HEK293T (cell line): ENCODE data around the gene CLK3.

Experiments
- CTCF ChIA-PET: fragments of 350-600 bp; formaldehyde crosslinking; extraction: SDS; loops from one replicate; lab custom pipeline; 2021; ENCODE audit warnings: antibody characterized with exemption, inconsistent platforms; lab: Yijun Ruan, JAX
- POLR2A ChIA-PET: fragments of 350-600 bp; formaldehyde crosslinking; extraction: SDS; loops from one replicate; lab custom pipeline; 2020; ENCODE audit warnings: antibody characterized with exemption, inconsistent platforms; lab: Yijun Ruan, JAX
- DNase-seq: peaks from one replicate; pipeline ENCODE4 v3.0.0; 2012; ENCODE audit warnings: mixed read lengths; ENCODE audit errors: extremely low spot score
- ARNT ChIP-seq: fragments of 450-650 bp; IDR thresholded peaks from 2 replicates; pipeline ENCODE4 v1.6.1; 2017; ENCODE audit warnings: mild to moderate bottlenecking
- BHLHE40 ChIP-seq: fragments of 450-650 bp; IDR thresholded peaks from 2 replicates; pipeline ENCODE4 v1.6.1; 2016; ENCODE audit warnings: mild to moderate bottlenecking, moderate library complexity, borderline replicate concordance
- CTBP1 ChIP-seq: fragments of 450-650 bp; IDR thresholded peaks from 2 replicates; pipeline ENCODE4 v1.6.1; 2016; ENCODE audit warnings: borderline replicate concordance
- ELF4 ChIP-seq: fragments of 450-650 bp; IDR thresholded peaks from 2 replicates; pipeline ENCODE4 v1.6.1; 2017; ENCODE audit warnings: antibody characterized with exemption
- FOXA1 ChIP-seq: fragments of 450-650 bp; IDR thresholded peaks from 2 replicates; pipeline ENCODE4 v1.6.1; 2016; ENCODE audit warnings: mild to moderate bottlenecking
- FOXK2 ChIP-seq: fragments of 450-650 bp; IDR thresholded peaks from 2 replicates; pipeline ENCODE4 v1.6.1; 2016; ENCODE audit warnings: mild to moderate bottlenecking
- FOXM1 ChIP-seq: fragments of 450-650 bp; IDR thresholded peaks from 2 replicates; pipeline ENCODE4 v1.6.1; 2017; ENCODE audit warnings: mild to moderate bottlenecking, borderline replicate concordance
- HDGF ChIP-seq: fragments of 450-650 bp; IDR thresholded peaks from 2 replicates; pipeline ENCODE4 v1.6.1; 2017; ENCODE audit warnings: antibody characterized with exemption, borderline replicate concordance
- L3MBTL2 ChIP-seq: fragments of 450-650 bp; conservative IDR thresholded peaks from 2 replicates; pipeline ENCODE4 v1.6.1; 2016; ENCODE audit warnings: mild to moderate bottlenecking
- LEF1 ChIP-seq: fragments of 450-650 bp; IDR thresholded peaks from 2 replicates; pipeline ENCODE4 v1.6.1; 2017; ENCODE audit warnings: mild to moderate bottlenecking, borderline replicate concordance
- NFRKB ChIP-seq: fragments of 450-650 bp; IDR thresholded peaks from 2 replicates; pipeline ENCODE4 v1.6.1; 2016; ENCODE audit warnings: mild to moderate bottlenecking, moderate library complexity
- SP1 ChIP-seq: fragments of 450-650 bp; IDR thresholded peaks from 2 replicates; pipeline ENCODE4 v1.6.1; 2017
- SUZ12 ChIP-seq: fragments of 450-650 bp; IDR thresholded peaks from 2 replicates; pipeline ENCODE4 v1.6.1; 2016; ENCODE audit warnings: mild to moderate bottlenecking
- TARDBP ChIP-seq: fragments of 450-650 bp; IDR thresholded peaks from 2 replicates; pipeline ENCODE4 v1.6.1; 2016
- ZNF384 ChIP-seq: fragments of 450-650 bp; IDR thresholded peaks from 2 replicates; pipeline ENCODE4 v1.6.1; 2016
- TF ChIP-seq, protein P1 (sequence below): fragments of 450-650 bp; IDR thresholded peaks from 2 replicates; pipeline ENCODE4 v1.6.1; 2016

The CLK3 gene

DNA sequence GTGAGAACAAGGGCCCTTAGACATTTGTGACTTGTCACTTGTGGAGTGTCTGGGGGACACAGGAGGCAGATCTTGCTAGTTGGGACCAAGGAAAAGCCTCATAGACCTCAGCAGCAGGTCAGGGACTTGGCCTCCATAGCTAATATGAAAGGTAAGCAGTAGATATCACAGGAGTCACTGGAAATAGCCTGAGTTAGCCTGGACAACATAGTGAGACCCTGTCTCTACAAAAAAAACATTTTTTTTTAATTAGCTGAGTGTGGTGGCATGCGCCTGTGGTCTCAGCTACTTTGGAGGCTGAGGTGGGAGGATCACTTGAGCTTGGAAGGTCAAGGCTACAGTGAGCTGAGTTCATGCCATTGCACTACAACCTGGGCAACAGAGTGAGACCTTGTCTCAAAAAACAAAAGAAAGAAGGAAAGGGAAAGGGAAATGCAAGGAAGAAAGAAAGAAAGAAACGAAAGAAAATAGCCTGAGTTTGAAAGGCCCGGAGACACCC is 37.1 kb upstream of the CLK3 start:
- TF ChIP-seq CTBP1 (no peak), FOXK2 (no peak), ZNF384 (no peak), LEF1 (no peak), TARDBP (no peak), FOXA1 (no peak)
- TF ChIP-seq, protein P1, sequence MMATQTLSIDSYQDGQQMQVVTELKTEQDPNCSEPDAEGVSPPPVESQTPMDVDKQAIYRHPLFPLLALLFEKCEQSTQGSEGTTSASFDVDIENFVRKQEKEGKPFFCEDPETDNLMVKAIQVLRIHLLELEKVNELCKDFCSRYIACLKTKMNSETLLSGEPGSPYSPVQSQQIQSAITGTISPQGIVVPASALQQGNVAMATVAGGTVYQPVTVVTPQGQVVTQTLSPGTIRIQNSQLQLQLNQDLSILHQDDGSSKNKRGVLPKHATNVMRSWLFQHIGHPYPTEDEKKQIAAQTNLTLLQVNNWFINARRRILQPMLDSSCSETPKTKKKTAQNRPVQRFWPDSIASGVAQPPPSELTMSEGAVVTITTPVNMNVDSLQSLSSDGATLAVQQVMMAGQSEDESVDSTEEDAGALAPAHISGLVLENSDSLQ, result no peak
- ChIA-PET POLR2A (no interaction called here), CTCF (no interaction called here)
- DNase-seq, result no peak

DNA sequence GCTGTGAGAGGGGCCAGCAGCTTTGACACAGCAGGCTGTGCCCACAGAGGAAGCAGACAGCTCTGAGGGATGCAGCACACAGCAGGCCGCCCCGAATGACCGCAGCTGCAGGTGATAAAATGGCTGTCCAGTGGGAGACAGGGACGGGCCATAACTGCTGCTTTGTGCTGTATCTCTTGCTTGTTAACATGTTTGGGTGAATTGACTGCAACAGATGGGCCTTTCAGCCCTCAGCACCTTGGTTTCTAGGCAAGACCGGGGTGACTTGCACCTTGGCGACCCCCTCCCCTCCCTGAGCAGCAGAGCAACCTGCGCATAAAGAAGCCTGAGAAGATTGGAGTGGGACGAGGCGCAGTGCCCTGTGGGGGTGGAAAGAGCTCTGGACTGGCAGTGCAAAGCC is 36.6 kb upstream of the CLK3 start:
- no peak for DNase-seq
- TF ChIP-seq ELF4, result no peak
- POLR2A ChIA-PET, result no interaction called here
- CTCF ChIA-PET, result no interaction called here

DNA sequence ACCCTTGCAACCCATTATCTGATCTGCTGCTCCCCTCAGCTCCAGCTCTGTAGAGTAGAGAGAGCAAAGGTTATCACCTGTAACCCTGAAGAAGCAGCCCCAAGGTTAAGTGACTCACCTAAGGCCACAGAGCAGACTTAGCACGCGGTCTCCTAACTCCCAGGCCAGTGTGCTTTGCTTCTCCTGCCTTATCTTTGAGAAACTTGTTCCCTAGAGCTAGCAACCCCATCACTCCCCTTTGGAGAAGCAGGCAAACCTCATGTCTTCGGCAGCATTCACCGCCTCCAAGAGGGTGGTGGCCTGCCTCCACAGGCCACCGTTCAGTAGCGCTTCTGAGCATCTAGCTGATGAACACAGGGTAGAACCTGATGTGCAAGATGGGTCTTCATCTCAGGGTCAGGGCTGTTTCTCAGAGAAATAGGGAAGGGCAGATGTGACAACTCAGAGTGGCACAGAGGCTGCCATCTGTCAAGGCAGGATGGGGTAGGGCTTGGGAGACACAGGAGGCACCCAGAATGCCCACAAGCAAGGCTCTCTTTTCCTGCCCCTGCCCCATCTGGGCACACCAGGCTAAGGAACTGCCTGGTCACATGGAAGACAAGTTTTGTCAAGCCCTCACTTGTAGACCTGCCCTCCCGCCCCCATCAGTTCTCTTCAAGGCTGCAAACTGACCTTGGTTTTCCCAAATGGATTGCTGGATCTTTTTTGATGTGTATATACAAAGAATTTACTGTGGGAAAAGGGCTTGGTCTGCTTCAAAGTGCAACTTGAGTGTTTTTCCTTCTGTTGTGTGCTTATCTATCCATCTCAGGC is 34.9 kb upstream of the CLK3 start:
- TF ChIP-seq TARDBP (no peak), LEF1 (no peak), ARNT (no peak), BHLHE40 (no peak), FOXA1 (no peak), SP1 (no peak)
- CTCF ChIA-PET, result no interaction called here
- POLR2A ChIA-PET, result no interaction called here
- DNase-seq, result no peak

DNA sequence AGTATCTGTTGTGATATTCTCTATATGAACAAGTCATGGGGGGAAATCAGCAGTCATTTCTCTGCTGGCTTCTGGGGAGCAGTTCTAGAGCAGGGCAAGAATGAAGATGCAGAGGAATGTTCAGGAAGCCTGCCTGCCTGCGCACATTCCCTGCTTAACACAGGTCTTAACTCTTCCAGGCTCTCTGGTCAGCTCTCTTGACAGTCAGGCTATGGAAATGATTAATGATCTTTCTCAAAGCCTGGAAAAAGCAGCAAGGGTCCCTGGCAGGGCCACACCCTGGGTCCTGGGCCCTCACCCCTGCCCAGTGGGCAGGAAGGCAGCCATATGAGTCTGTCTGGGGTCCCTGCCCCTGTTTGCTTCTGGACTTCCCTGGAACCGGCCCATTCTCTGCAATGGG is 31.4 kb upstream of the CLK3 start:
- CTCF ChIA-PET, result no interaction called here
- no peak for DNase-seq
- no peak for TF ChIP-seq L3MBTL2
- TF ChIP-seq, protein P1, result peak; percentile 80
- POLR2A ChIA-PET, result no interaction called here

DNA sequence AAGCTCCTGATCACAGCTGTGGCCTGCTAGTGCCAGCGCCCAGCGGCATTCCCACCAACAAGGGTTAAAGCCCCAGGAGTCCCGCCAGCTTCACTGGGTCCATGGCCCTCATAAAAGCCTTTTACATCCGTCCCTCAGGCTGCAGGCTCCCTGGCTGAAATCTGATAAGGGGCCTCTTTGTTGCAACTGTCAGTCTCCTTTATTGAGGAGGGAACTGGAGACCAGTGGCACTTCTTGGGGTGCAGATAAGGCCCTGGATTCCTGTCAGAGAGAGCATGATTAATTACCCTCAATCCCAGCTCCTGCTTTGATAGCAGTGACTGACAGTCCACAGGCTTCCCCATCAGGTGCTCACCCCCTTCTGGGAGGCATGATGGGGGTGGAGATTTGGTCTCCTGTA is 30.9 kb upstream of the CLK3 start:
- DNase-seq, result no peak
- TF ChIP-seq SP1, result no peak
- TF ChIP-seq TARDBP, result no peak
- TF ChIP-seq SUZ12, result no peak
- no peak for TF ChIP-seq FOXM1
- no peak for TF ChIP-seq CTBP1
- TF ChIP-seq, protein P1, result peak; percentile 89
- TF ChIP-seq BHLHE40, result no peak
- TF ChIP-seq L3MBTL2, result no peak
- POLR2A ChIA-PET, result no interaction called here
- CTCF ChIA-PET, result no interaction called here

DNA sequence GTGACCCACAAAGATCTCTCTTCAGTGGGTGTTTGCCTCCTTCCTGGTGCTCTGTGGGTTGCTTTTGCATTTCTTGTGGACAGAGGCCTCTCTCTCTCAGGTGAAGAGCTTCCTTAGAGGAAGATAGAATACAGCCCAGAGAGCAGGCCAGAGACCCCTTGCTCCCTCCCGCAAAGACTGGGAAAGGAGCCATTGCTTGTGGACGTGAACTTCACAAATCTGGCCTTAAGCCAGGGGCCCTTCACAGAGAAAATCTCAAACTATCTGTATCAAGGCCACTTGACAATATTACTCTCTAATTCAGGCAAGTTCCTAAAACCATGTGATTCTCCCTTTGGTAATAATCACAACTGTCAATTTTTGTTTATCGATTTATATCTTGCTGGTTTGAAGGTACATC is 30.4 kb upstream of the CLK3 start:
- ChIA-PET POLR2A (no interaction called here), CTCF (no interaction called here)
- no peak for DNase-seq
- TF ChIP-seq ELF4 (no peak), FOXK2 (no peak), SUZ12 (no peak), HDGF (no peak), NFRKB (no peak), ARNT (no peak), L3MBTL2 (no peak), SP1 (no peak), BHLHE40 (no peak), FOXA1 (no peak), CTBP1 (no peak), LEF1 (no peak), FOXM1 (no peak), ZNF384 (no peak), TARDBP (no peak)
- TF ChIP-seq, protein P1, result no peak

DNA sequence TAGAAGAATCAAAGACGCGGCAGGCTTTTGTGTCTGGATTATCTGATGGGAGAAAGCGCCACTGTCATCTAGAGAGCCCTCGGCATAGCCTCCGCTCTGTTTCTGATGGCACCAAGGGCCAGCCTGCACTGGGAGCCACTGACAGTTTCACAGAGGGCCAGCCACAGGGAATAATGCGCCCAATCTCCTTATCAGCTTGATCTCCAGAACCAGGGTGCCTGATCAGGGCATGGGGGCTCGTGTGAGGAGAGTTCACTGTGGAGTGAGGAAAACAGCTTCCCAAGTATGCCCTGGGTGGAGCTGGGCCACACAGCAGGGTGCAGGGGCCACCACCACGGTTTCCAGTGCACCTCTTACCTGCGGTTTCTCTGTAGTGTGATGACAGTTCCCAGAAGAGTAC is 29.8 kb upstream of the CLK3 start:
- TF ChIP-seq LEF1 (no peak), FOXM1 (no peak), SP1 (no peak)
- TF ChIP-seq, protein P1, result no peak
- ChIA-PET POLR2A (no interaction called here), CTCF (no interaction called here)
- no peak for DNase-seq
